ENCODE data around the gene SLC2A5.
"Not testable (repeated sequence)": the region's sequence is repeated elsewhere in the genome, so short reads cannot be mapped to it uniquely, and the experiment has no call there.

The SLC2A5 gene

DNA sequence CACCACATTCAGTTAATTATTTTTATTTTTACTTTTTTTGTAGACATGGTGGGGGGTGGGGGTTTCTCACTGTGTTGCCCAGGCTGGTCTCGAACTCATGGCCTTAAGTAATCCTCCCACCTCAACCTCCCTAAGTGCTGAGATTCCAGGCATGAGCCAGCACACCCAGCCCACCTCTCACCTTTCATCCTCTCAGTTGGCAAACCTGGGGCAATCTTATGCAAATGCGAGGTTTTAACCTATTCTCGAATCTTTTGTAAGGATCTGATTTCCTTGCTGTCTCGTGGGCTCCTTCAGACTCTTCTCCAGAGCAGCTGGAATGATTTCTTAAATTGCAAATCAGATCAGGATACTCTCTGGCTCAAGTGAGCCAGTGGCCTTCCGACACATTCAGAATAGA, 36.1 kb downstream of the SLC2A5 start:
- no peak for DNase-seq (ENCODE audit: low spot score)

DNA sequence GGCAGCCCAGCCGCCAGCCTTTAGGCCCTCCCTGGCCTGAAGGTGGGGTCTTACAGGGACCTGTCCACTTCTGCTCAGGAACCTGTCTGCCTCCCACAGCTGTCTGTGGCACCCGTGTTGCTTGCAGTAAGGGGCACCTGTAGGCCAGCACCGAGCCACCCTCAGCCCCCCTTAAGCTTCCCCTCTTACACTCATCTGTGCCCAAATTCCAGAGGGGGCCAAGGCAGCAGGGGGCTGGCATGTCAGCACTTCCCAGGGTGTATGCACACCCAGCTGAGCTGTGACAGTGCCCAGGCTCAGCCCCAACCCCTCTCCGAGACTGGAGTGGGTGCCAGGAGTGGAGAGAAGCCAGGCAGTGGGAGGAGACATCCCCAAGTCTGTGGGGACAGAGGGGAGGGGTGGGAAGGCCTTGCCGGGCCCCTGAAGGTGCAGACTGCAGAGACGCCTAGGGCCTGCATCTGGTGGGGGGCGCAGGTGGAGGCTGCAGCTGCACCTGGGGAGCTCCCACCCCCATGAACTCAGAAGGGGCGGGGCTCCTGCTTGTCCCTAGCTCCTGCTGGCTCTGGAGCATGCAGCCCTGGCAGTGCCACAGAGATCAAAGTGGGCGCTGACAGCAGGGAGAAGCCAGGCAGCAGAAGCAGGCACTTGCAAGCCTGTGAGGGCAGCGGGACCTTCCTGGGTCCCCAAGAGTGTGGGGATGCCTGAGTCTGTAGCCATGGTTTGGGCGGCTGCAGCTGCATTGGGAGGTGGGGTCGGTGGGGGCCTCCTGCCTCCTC, 37.8 kb downstream of the SLC2A5 start:
- DNase-seq (ENCODE audit: low spot score): no peak

GRCh38 chr1:9031077-9031476, 38.4 kb downstream of the SLC2A5 start:
- not testable (repeated sequence) for DNase-seq (ENCODE audit: low spot score)

- DNase-seq (ENCODE audit: low spot score): no peak
Observed at GRCh38 chr1:9028921-9029705, 40.3 kb downstream of the SLC2A5 start.

- DNase-seq (ENCODE audit: low spot score): no peak
Observed at GRCh38 chr1:9027307-9027706, 42.1 kb downstream of the SLC2A5 start.

DNA sequence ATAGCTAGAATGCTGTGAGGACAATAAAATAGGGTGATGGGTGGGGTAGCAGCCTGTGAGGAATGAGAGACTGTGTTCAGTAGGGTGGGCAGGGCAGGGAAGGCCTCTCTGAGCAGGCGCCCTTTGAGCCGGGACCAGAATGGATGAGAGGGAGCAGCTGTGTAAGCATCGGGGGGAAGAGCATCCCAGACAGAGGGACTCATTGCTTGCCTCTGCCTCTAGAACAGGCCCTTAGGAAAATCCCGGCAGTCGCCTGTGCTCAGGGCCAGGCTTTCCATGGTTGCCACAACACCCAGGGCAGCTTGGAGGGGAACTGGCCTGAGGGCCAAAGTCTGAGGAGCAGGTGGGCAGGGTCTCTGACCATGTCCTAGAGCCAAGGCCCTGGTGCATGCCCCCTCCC, 44.0 kb downstream of the SLC2A5 start:
- DNase-seq (ENCODE audit: low spot score): no peak

DNA sequence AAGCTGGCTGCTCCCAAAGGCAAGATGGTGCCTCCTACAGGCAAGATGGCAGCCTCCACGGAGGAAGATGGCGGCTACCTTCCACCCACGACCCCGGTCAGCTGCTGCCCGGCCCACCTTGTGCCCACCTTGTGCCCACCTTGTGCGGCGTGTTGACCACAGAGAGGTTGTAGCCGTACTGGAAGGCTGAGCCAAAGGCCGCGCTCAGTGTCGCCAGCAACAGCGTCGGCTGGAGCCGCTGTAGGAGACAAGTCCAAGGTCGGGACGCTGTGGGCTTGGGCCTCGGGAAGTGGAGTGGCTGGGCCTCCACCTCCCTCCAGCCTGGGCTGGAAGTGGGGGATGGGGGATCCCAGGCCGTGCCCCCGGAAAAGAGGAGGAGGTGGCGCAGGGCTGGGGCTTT, 44.6 kb downstream of the SLC2A5 start:
- DNase-seq (ENCODE audit: low spot score): no peak

GRCh38 chr1:9022773-9023172, 46.7 kb downstream of the SLC2A5 start:
- DNase-seq (ENCODE audit: low spot score): no peak

DNA sequence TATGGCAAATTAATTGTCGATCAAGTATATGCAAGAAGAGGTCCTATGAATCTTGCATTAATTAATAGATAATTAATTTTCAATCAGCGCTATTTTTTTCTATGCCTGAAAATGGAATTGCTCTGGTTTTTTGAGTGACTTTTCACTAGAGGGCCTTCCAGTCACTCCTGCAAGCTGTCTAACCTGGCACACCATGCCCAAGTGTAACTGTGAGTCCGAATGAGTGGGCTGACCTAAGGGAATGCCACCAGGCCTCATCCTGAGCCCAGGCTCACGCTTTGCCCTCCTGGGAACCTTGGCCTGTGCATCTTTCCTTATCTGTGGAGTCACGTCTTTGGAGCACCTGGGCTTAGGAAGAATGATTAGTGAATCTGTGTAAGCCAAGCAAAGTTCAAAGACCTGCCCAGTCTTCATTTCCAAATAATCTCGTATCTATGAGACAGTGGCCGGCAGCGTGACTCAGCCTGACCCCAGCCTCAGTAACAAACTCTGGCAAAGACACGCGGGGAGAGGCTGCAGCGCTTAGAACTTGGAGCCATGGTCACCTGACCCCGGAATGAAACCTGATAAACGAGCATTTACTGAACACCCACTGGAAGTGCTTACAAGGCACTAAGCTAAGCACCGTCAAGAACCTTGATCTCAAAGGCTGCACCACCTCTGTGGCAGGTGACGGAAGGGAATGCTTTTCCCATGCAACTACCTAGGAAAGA, 47.3 kb downstream of the SLC2A5 start:
- DNase-seq (ENCODE audit: low spot score): not testable (repeated sequence)

DNA sequence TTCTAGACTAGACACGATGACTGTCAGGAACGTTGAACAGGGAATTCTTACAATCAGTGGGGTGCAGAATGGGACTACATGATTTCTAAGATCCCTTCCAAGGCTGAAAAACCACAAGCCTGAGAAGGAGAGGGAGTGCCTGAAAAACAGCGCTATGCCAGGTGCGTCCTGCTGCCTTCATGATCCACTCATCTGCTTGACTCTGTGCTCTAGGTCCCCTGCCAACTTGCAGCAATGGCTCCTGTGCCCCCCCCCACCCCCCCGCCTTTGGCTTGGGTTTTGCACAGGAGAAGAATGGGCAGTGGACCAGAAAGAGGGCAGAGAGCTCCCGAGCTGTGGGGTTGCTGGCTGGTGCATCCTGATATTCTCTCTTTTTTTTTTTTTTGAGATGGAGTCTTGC, 49.1 kb downstream of the SLC2A5 start:
- no peak for DNase-seq (ENCODE audit: low spot score)

DNA sequence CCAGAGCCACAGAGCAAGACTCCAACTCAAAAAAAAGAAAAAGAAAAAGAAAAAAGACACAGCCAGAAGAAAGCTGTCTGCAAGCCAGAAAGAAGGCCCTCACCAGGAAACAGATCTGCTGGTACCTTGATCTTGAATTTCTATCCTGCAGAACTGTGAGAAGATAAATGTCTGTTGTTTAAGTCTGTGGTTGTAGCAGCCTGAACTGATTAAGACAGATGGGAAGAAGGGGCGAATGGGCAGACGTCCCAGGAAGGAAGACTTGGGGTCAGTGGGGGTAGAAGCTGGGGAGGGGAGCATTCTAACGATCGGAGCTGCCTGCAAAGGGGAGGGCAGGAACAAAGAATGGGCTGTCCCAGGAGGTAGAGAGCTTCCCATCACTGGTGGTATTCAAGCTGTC, 49.5 kb downstream of the SLC2A5 start:
- DNase-seq (ENCODE audit: low spot score): no peak

DNA sequence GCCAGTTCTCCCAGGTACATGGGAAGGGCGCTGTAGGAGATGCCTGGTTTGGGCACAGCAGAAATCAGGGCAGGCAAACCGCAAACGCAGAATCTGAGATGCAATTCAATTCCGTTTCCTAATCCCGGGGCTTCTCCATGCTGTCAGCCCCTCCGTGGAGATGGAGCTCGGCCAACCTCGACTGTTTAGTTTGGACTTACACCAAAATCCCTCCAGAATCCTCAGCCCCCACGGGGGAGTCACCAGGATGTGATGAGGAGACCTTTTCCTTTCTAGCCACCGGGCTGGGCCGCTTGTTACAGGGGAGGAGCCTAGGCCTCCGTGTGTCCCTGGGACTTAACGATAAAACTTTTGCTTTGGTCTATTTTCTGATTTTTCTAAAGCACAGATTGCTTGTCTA, 51.1 kb downstream of the SLC2A5 start:
- DNase-seq (ENCODE audit: low spot score): no peak

GRCh38 chr1:9016455-9016854, 53.0 kb downstream of the SLC2A5 start:
- no peak for DNase-seq (ENCODE audit: low spot score)

DNA sequence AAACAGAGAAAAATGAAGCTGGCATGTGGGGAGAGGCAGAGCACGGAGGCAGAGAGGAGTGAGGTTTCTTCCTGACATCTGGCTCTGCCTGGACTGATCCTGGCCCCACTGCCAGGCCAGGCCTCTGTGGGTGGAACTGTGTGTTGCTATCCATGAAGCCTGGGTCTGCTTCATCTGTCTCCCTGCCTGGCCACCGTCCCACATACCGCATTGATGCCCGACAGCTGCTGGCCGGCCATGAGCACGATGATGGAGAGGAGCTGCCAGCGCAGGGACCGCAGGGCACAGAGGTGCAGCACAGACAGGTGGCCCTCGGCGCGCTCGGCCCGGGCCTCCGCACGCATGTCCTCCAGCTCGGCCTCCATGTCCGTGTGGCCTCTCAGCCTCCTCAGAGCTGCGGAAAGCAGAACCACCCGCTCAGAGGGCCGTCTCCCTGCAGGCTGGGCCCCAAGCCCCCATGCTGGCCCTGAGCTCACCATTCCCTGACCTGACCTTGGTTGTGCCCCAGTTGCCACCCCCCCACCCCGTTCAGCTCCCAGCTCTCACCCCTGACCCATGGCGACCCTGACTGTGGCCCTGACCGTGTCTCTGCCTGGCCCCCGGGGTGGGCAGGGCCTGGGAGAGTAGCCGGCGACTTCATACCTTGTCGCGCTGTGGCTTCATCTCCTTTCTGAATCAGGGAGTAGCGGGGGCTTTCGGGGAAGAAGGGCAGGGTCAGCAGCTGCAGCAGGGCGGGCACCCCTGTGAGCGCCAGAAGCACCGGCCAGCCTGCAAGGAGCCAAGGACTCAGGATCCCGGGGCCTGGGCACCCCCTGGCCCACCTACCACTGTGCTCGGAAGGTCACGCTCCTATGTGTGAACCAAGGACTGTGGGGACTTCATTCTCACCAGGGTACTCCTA, 54.7 kb downstream of the SLC2A5 start:
- DNase-seq (ENCODE audit: low spot score): no peak

DNA sequence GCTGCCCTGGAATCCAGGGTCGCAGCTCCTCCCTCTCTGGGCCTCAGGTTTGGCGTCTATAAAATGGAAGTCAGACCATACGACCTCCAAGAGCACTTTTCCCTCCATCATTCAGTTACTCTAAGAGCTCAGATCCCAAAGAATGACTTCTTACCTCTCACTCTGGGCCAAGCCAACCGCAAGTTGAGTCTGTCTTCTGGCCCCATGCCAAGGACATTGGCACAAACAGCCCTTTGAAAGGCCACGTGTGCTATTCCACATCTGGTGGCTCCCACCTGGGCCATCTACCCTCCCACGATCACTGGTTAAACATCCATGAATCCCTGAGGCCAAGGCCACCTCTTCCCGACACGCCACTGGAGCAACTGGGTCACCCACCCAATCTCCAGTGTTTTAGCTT, 55.6 kb downstream of the SLC2A5 start:
- DNase-seq (ENCODE audit: low spot score): no peak

DNA sequence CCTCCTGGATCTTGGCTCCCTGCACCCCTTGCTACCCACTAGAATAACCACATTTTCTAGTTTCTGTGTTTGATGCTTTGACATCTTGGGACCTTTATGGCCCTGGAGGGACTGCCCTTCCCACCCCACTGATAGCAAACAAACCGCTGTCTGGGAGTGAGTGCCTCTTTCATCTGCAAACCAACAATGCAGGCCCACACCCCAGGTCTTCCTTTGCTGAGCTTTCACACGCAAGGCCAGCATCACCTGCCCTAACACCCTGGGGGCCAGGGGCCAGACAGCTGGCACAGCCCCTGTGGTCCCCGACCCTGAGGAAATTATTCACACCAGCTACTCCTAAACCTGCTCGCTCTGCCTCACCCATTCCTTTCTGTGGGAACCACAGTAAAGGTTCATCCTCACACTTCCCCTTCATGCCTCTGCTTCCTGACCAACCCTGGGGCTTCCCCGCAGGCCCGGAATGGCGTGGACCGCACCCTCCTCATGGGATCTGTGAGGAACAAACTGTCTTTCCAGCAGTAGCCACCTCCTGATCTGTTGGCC, 58.6 kb downstream of the SLC2A5 start:
- no peak for DNase-seq (ENCODE audit: low spot score)

GRCh38 chr1:9009438-9010370, 59.7 kb downstream of the SLC2A5 start:
- DNase-seq (ENCODE audit: low spot score): peak; percentile 74

GRCh38 chr1:9008236-9008635, 61.2 kb downstream of the SLC2A5 start:
- no peak for DNase-seq (ENCODE audit: low spot score)

- DNase-seq (ENCODE audit: low spot score): no peak
Observed at GRCh38 chr1:9006956-9007615, 62.3 kb downstream of the SLC2A5 start.

- no peak for DNase-seq (ENCODE audit: low spot score)
Observed at GRCh38 chr1:9005395-9005708, 64.1 kb downstream of the SLC2A5 start.
